NCI-H187 (cell line): ENCODE results near the gene LMO2.
A peak's percentile ranks its signal among the peaks of the same experiment; 100 is the strongest.
"Not testable (repeated sequence)": the region's sequence is repeated elsewhere in the genome, so short reads cannot be mapped to it uniquely, and the experiment has no call there.

Experiments used
- DNase-seq, 2 experiments: peaks; one replicate each; lab custom pipeline; 2025; lab: John Stamatoyannopoulos, UW

The LMO2 gene

GRCh38 chr11:33861386-33861785, 30.5 kb downstream of the LMO2 start:
- DNase-seq: no peak

GRCh38 chr11:33860926-33861325, 30.9 kb downstream of the LMO2 start:
- DNase-seq: no peak

DNA sequence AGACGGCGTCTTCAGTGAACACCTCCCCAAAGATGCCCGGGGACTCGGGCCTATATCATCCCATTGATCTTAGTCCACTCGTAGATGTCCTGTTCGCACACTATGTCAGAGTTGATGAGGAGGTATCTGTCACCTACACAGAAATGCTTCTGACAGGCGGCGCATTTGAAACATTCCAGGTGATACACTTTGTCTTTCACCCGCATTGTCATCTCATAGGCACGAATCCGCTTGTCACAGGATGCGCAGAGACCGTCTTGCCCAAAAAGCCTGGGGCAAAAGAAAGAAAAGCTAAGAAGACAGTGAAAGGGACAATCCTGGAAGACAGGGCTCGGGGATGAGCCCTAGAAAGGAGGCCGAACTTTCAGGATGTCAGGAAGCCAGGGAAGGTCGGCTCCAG, 32.6 kb downstream of the LMO2 start:
- DNase-seq: no peak

- DNase-seq: peak; percentile 48 to 72
These were observed 33.9 kb downstream of the LMO2 start for GRCh38 chr11:33857933-33858371.

GRCh38 chr11:33855500-33855899, 36.4 kb downstream of the LMO2 start:
- no peak for DNase-seq

DNA sequence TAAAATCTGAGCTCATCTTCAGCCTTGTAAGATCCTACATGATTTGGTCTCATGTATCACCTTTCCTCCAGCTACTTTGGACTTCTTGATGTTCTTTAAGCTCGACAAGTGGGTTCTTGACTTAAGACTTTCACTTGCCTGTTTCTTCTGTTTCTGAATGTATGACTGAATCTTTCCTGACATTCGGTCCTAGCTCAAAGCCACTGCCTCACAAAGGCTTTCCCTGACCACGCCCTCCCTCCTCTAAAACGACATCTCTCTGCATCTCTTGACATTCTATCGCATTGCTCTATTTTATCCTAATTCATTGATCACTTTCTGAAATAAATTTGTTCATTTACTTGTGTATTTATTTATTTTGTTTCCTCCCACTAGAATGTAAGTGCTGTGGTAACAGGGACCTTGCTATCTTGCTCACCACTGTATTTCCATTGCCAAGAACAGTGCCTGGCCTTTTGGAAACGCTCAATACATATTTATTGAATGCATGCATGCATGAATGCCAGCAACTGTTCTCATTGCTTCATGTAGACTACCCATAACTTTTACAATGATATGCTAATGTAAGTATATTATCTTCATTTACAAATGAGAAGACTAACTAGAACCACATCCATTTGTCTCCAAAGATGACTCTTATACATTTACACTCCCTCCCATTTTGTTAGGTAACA, 43.0 kb downstream of the LMO2 start:
- no peak for DNase-seq

DNA sequence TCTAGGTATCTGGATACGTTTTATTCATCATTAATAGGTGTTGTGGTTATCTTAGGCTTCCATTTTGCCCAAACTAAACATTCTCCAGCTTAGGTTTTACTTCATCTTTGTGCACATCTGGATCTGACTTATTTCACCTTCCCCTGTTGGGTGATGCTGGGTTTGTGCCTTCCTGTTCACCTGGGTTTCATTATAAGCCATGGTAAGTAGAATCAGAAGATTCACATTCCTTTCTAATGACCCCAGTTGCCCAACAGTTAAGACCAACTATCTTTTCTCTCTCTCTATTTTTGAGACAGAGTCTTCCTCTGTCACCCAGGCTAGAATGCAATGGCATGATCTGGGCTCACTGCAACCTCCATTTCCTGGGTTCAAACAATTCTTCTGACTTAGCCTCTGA, 44.6 kb downstream of the LMO2 start:
- DNase-seq: no peak

- no peak for DNase-seq
These were observed 47.6 kb downstream of the LMO2 start for GRCh38 chr11:33844236-33844635.

DNA sequence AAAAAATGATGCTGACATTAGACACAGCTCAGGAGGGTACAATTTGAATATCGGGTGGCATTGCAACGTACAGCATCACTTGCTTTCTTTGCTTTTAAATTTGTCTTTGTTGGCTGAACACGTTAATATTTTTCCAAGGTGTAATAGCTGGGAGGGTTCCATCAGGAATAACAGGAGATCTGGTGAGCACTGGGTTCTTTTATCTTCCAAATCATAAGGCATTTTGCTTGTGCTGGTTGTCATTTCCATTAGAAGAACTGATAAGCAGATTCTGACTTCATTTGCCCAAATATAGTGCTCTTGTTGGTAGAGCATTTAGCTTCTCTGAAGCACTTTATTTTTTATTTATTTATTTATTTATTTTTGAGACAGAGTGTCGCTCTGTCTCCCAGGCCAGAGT, 48.9 kb downstream of the LMO2 start:
- no peak for DNase-seq

DNA sequence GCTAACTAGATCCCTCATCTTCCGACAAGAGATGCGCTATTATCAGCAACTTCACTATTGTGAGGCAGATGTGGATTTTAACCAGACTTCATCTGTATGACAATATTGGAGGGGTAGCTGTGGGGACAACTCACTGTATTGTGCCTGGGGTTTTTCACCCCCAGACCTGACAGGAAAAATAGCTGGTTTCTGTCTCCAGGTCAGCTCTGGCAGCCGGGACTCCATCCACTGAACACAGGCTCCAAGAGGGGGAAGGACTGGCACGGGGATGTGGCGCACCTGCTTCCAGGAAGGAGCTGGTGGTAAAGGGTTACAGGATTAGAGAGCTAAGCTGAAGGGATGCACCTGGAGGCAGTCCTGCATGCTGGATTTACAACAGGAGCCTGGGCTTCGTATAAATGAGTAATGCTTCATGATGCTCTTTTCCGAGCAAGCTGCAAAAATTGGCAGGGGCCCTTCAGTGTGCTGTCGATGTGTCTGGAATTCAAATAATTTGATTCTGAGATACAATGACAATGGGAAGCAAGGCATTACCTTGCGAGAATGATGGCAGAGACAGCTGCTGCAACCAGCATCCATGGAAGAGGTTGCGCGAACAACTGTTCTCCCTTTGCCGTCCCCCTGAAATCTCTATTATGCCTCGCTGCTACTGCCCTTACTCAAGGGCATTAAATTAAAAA, 49.5 kb downstream of the LMO2 start:
- DNase-seq: no peak

GRCh38 chr11:33838234-33838633, 53.6 kb downstream of the LMO2 start:
- not testable (repeated sequence) for DNase-seq

- not testable (repeated sequence) for DNase-seq
These were observed 54.5 kb downstream of the LMO2 start for GRCh38 chr11:33837334-33837733.

DNA sequence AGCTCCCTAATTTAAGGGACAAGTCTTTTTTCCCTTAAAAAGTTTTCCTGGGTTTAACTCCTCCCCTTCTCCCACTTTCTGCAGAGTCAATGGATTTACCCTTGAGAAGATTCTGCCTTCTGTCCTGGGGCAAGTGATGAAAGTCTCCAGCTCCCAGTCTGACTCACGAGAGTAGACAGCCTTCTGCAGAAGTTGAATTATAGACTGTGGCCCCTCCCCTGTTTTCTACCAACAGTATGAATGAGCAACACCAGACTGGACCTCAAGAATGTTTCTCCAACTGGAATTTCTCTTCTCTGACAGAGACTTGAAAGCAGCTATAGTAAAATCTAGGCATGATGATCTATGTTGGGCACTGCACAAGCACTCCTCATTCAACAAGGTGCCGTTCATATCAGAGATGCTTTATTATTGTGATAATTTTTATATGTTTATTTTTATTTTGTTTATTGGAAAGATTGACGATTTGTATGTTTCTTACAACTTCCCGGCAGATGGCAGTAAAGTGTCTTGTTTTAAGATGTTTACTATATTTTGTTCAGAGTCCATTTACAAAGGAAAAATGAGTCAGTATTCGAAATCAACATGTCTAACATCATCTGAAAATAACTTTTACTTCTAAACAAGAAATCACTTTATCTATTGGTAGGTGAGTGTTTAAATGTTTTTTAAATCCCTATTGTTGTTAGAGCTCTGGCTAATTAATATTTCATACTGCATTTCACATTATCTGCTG, 56.6 kb downstream of the LMO2 start:
- no peak for DNase-seq

DNA sequence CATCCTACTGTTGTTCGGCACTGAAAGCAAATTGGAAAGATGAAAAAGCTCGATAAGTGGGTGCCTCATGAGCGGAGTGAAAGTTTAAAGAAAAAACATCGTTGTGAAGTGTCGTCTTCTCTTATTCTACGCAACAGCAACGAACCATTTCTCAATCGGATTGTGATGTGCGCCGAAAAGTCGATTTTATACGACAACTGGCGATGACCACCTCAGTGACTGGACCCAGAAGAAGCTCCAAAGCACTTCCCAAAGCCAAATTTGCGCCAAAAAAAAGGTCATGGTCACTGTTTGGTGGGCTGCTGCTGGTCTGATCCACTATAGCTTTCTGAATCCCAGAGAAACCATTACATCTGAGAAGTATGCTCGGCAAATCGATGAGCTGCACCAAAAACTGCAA, 59.2 kb downstream of the LMO2 start:
- no peak for DNase-seq

- no peak for DNase-seq
These were observed 60.8 kb downstream of the LMO2 start for GRCh38 chr11:33830903-33831648.

- peak in 1 of 2 experiments; percentile 31 for DNase-seq
These were observed 62.3 kb downstream of the LMO2 start for GRCh38 chr11:33829430-33830141.

DNA sequence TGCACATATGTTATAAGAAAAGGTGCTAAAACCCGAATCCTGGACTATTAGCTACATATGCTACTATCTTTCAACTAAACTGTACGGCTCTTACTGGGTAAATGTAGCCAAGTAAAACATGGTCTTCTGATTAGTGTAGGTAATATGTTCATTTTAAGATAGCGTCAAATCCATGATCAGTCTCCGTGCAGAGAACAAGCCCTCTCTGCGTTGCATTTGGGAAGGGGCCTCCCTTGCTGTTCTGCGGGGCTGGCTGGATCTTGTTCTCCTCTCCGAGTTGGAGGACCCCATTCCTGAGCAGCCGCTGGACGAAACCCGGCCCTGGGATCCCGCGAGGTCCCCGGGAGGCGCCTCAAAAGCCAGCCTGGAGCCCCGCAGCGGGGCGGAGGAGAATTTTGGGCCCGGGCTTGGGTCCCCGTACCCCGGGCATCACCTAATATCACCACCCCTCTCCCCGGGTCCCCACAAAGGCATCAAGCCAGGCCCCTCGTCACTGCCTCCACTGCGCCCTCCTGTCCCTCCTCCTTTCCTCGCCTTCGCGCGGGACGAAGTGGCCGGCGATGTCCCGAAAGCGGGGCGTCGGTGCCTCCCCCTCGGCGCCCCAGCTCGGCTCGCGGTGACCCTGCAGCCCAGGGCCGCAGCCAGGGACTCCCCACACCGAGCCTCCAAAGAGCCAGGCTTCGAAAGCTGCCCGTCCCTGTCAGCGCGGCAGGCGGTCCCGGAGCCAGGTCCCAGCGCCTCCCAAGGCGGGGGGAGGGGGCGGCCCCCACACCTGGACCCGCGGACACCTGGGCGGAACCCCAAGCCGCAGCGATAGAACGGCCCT, 63.1 kb downstream of the LMO2 start:
- DNase-seq: no peak

- no peak for DNase-seq
These were observed 64.7 kb downstream of the LMO2 start for GRCh38 chr11:33827206-33827605.

- DNase-seq: no peak
These were observed 65.9 kb downstream of the LMO2 start for GRCh38 chr11:33825854-33826560.

DNA sequence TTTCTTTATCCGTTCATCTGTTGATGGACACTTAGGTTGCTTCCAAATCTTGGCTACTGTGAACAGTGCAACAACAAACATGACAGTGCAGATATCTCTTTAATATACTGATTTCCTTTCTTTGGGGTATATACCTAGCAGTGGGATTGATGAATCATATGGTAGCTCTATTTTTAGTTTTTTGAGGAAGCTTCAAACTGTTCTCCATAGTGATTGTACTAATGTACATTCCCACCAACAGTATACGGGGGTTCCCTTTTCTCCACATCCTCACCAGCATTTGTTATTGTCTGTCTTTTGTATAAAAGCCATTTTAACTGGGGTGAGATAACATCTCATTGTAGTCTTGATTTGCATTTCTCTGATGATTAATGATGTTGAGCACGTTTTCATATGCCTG, 68.9 kb downstream of the LMO2 start:
- not testable (repeated sequence) for DNase-seq
